Stimulated activated CD4-positive, alpha-beta T cell treated with anti-CD3 and anti-CD28 coated beads, TNF-alpha, amount 100 ng/mL, for 24 hours (primary cell): ENCODE data around the gene SEMA5A.

ENCODE experiments used
- DNase-seq, 3 experiments: peaks; one replicate each; pipeline ENCODE4 v3.0.0-alpha.2; 2020; ENCODE audit warnings: low read depth in 3 of 3

Gene SEMA5A

GRCh38 chr5:9399094-9399493, 146.8 kb downstream of the SEMA5A start:
- no peak for DNase-seq

GRCh38 chr5:9398227-9398626, 147.6 kb downstream of the SEMA5A start:
- no peak for DNase-seq

- no peak for DNase-seq
These were observed 149.5 kb downstream of the SEMA5A start for GRCh38 chr5:9396285-9396770.

- DNase-seq, result no peak
These were observed 150.2 kb downstream of the SEMA5A start for GRCh38 chr5:9395706-9396105.

GRCh38 chr5:9394221-9394620, 151.7 kb downstream of the SEMA5A start:
- DNase-seq, result no peak

- no peak for DNase-seq
These were observed 153.2 kb downstream of the SEMA5A start for GRCh38 chr5:9392625-9393024.

- DNase-seq, result no peak
These were observed 154.8 kb downstream of the SEMA5A start for GRCh38 chr5:9391080-9391479.

GRCh38 chr5:9390113-9390512, 155.8 kb downstream of the SEMA5A start:
- no peak for DNase-seq

GRCh38 chr5:9388941-9389674, 156.8 kb downstream of the SEMA5A start:
- DNase-seq, result no peak

GRCh38 chr5:9387879-9388278, 158.0 kb downstream of the SEMA5A start:
- no peak for DNase-seq

GRCh38 chr5:9386945-9387344, 158.9 kb downstream of the SEMA5A start:
- no peak for DNase-seq

- no peak for DNase-seq
These were observed 163.4 kb downstream of the SEMA5A start for GRCh38 chr5:9382522-9382921.

GRCh38 chr5:9381464-9381863, 164.4 kb downstream of the SEMA5A start:
- DNase-seq, result no peak

- no peak for DNase-seq
These were observed 165.8 kb downstream of the SEMA5A start for GRCh38 chr5:9380109-9380508.

GRCh38 chr5:9376363-9377117, 169.3 kb downstream of the SEMA5A start:
- no peak for DNase-seq

- no peak for DNase-seq
These were observed 170.1 kb downstream of the SEMA5A start for GRCh38 chr5:9375756-9376155.

- DNase-seq, result no peak
These were observed 171.8 kb downstream of the SEMA5A start for GRCh38 chr5:9374025-9374424.

- no peak for DNase-seq
These were observed 172.3 kb downstream of the SEMA5A start for GRCh38 chr5:9373571-9373970.

- no peak for DNase-seq
These were observed 175.6 kb downstream of the SEMA5A start for GRCh38 chr5:9370256-9370655.

- DNase-seq, result no peak
These were observed 180.4 kb downstream of the SEMA5A start for GRCh38 chr5:9365512-9365911.

- DNase-seq, result no peak
These were observed 182.4 kb downstream of the SEMA5A start for GRCh38 chr5:9363449-9363848.

- no peak for DNase-seq
These were observed 182.8 kb downstream of the SEMA5A start for GRCh38 chr5:9363026-9363425.

GRCh38 chr5:9362600-9362999, 183.3 kb downstream of the SEMA5A start:
- DNase-seq, result no peak
